Neutrophil (primary cell): ENCODE measurements around the gene ATXN3L.

Experiments
- H3K27ac ChIP-seq: fragments of 200-600 bp; sonication (generic); 2 replicates; pipeline ENCODE4 v1.5.1; 2016; ENCODE audit warnings: mild to moderate bottlenecking, moderate library complexity
- H3K27me3 ChIP-seq: fragments of 200-600 bp; sonication (generic); 2 replicates; pipeline ENCODE4 v1.6.0; 2016; ENCODE audit warnings: mild to moderate bottlenecking
- H3K36me3 ChIP-seq: fragments of 200-600 bp; sonication (generic); 2 replicates; pipeline ENCODE4 v1.5.1; 2017
- H3K4me1 ChIP-seq, 2 experiments: fragments of 200-600 bp in 1 of 2; sonication (generic) in 1 of 2; 1 replicate in 1 of 2; 2 replicates in 1 of 2; pipeline versions ENCODE4 v1.5.1 to v1.6.1; 2013 to 2016; ENCODE audit warnings: low read depth in 1 of 2, low read length in 1 of 2, mild to moderate bottlenecking in 1 of 2, moderate library complexity in 1 of 2; ENCODE audit not compliant: control insufficient read depth in 1 of 2, insufficient read depth in 1 of 2
- H3K4me3 ChIP-seq, 2 experiments: fragments of 200-600 bp in 1 of 2; sonication (generic) in 1 of 2; 1 replicate in 1 of 2; 2 replicates in 1 of 2; pipeline ENCODE4 v1.5.1; 2013 to 2016; ENCODE audit warnings: low read depth in 1 of 2, low read length in 1 of 2, mild to moderate bottlenecking in 1 of 2, moderate library complexity in 1 of 2
- H3K9me3 ChIP-seq: fragments of 200-600 bp; sonication (generic); 2 replicates; pipeline ENCODE4 v1.5.1; 2016
- CTCF ChIP-seq: fragments of 200-600 bp; sonication (generic); IDR thresholded peaks from 2 replicates; pipeline ENCODE4 v1.5.1; 2016; ENCODE audit warnings: antibody characterized with exemption

The ATXN3L gene

GRCh38 chrX:13319953-13320352 lies at the start of gene ATXN3L:
TSS of gene ATXN3L (minus strand) at chrX:13320053. CDS start at chrX:13319934, 119 bp downstream.
- H3K4me3 ChIP-seq, result no peak within 1 kb of the TSS
- no peak for TF ChIP-seq CTCF
- no peaks in the 10 kb centered on the region for H3K27me3 ChIP-seq
- no peaks in the 10 kb centered on the region for H3K36me3 ChIP-seq
- H3K4me1 ChIP-seq, result no peaks in the 10 kb centered on the region
- H3K9me3 ChIP-seq, result no peaks in the 10 kb centered on the region
- no peak within 1 kb of the TSS for H3K27ac ChIP-seq

- no peak for TF ChIP-seq CTCF
- H3K36me3 ChIP-seq, result no peaks in the 10 kb centered on the region
- H3K9me3 ChIP-seq, result no peaks in the 10 kb centered on the region
- H3K27ac ChIP-seq, result no peak overlapping the region
- no peak overlapping the region for H3K4me3 ChIP-seq
- H3K27me3 ChIP-seq, result no peaks in the 10 kb centered on the region
- no peaks in the 10 kb centered on the region for H3K4me1 ChIP-seq
Observed at GRCh38 chrX:13369256-13370030, 49.6 kb upstream of the ATXN3L start.

DNA sequence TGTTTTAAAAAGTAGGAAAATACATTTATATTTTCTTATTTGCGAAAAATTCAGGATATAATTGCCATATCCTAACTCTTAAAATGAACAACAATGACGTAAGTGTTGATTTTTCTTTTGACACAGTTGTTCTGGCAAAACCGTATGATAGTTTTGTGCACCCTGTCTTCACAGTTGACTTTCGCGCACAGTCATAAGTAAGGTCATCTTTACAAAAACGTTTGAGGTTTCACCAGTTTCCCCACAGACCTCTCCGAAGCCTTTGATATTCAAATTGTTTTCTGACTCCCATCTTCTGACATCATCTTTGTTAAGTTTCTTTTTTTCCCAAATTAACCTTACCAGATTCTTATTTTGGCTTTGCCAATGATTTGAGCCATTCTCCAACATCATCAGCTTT lies 48.1 kb upstream of the ATXN3L start:
- no peaks in the 10 kb centered on the region for H3K4me1 ChIP-seq
- no peak overlapping the region for H3K27ac ChIP-seq
- no peaks in the 10 kb centered on the region for H3K36me3 ChIP-seq
- no peaks in the 10 kb centered on the region for H3K9me3 ChIP-seq
- TF ChIP-seq CTCF, result no peak
- H3K27me3 ChIP-seq, result no peaks in the 10 kb centered on the region
- H3K4me3 ChIP-seq, result no peak overlapping the region

- no peaks in the 10 kb centered on the region for H3K4me1 ChIP-seq
- no peak overlapping the region for H3K4me3 ChIP-seq
- TF ChIP-seq CTCF, result no peak
- no peak overlapping the region for H3K27ac ChIP-seq
- no peaks in the 10 kb centered on the region for H3K27me3 ChIP-seq
- no peaks in the 10 kb centered on the region for H3K9me3 ChIP-seq
- no peaks in the 10 kb centered on the region for H3K36me3 ChIP-seq
Observed at GRCh38 chrX:13366698-13367097, 46.8 kb upstream of the ATXN3L start.

DNA sequence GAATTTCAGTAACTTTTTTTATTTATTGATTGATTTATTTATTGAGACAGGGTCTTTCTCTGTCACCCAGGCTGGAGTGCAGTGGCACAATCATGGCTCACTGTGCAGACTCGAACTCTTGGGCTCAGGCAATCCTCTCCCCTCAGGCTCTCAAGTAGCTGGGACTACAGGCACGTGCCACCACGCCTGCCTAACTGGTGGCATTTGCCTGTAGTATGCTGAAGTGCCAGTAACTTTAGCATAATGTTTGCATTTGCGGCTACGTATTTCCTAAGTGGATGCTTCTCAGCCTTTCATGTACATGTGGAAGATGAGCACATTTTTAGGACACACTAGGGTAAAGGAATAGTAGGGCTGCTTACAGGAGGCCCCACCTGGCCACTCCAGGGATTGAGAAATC lies 45.3 kb upstream of the ATXN3L start:
- TF ChIP-seq CTCF, result no peak
- Histone ChIP-seq H3K27me3 (no peaks in the 10 kb centered on the region), H3K4me1 (no peaks in the 10 kb centered on the region), H3K4me3 (no peak overlapping the region), H3K36me3 (no peaks in the 10 kb centered on the region), H3K27ac (no peak overlapping the region), H3K9me3 (no peaks in the 10 kb centered on the region)
